IMR-90 (cell line): ENCODE data around the gene SPECC1L. TPM values are rescaled to one million over a fixed set of nuclear protein-coding genes. Genes with fewer than 3 reads are reported as not detected.

ENCODE experiments used
- polyA plus RNA-seq, 3 experiments: library from polyadenylated mRNA; depleted of rRNA; stranded (reverse); fragments of >200 nt; gene quantifications; 2 replicates each; pipeline ENCODE4 v1.2.3, GENCODE V29; 2012; ENCODE audit warnings: low replicate concordance in 1 of 3
- total RNA-seq: library from RNA; depleted of rRNA; stranded (reverse); fragments of >200 nt; gene quantifications from 2 replicates; pipeline ENCODE4 v1.2.3, GENCODE V29; 2012; rRNA removed

SPECC1L gene
- total and polyA plus RNA-seq, 2 of the 4 experiments (the other 2 are of a cell fraction): 18.7 to 44.1 TPM

Other genes with a start within 250 kb of the SPECC1L start
- 0.18 and 0.28 TPM in 2 replicates for gene SUSD2, start 89.3 kb upstream of the SPECC1L start, total RNA-seq
- gene SUSD2, start 89.3 kb upstream of the SPECC1L start, polyA plus RNA-seq (2012; rRNA removed): 1.6 and 2.4 TPM in 2 replicates
- gene GGT5, start 25.7 kb upstream of the SPECC1L start, total RNA-seq: 0.18 and 0.28 TPM in 2 replicates
- 3.1 and 5.8 TPM in 2 replicates for gene GGT5, start 25.7 kb upstream of the SPECC1L start, polyA plus RNA-seq (2012; rRNA removed)
- gene ADORA2A, start 156.8 kb downstream of the SPECC1L start, total RNA-seq: 0.28 and 0.36 TPM in 2 replicates
- gene ADORA2A, start 156.8 kb downstream of the SPECC1L start, polyA plus RNA-seq (2012; rRNA removed): 0.76 and 1.1 TPM in 2 replicates
- under 0.01 TPM in 2 replicates for gene UPB1, start 224.5 kb downstream of the SPECC1L start, total RNA-seq
- 0.02 and 0.03 TPM in 2 replicates for gene UPB1, start 224.5 kb downstream of the SPECC1L start, polyA plus RNA-seq (2012; rRNA removed)